GM12801 (cell line): ENCODE results near the gene SLC38A5.
"Not testable (repeated sequence)": the region's sequence is repeated elsewhere in the genome, so short reads cannot be mapped to it uniquely, and the experiment has no call there.

Experiments used
- TF ChIP-seq, protein P1 (sequence below): IDR thresholded peaks from one replicate; pipeline ENCODE4 v1.5.1; 2011; ENCODE audit warnings: control low read depth; ENCODE audit not compliant: insufficient read length; ENCODE audit errors: extremely low read depth

The SLC38A5 gene

GRCh38 chrX:48458711-48459110 is 11.3 kb downstream of the SLC38A5 start:
- TF ChIP-seq, protein P1, sequence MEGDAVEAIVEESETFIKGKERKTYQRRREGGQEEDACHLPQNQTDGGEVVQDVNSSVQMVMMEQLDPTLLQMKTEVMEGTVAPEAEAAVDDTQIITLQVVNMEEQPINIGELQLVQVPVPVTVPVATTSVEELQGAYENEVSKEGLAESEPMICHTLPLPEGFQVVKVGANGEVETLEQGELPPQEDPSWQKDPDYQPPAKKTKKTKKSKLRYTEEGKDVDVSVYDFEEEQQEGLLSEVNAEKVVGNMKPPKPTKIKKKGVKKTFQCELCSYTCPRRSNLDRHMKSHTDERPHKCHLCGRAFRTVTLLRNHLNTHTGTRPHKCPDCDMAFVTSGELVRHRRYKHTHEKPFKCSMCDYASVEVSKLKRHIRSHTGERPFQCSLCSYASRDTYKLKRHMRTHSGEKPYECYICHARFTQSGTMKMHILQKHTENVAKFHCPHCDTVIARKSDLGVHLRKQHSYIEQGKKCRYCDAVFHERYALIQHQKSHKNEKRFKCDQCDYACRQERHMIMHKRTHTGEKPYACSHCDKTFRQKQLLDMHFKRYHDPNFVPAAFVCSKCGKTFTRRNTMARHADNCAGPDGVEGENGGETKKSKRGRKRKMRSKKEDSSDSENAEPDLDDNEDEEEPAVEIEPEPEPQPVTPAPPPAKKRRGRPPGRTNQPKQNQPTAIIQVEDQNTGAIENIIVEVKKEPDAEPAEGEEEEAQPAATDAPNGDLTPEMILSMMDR, result no peak

DNA sequence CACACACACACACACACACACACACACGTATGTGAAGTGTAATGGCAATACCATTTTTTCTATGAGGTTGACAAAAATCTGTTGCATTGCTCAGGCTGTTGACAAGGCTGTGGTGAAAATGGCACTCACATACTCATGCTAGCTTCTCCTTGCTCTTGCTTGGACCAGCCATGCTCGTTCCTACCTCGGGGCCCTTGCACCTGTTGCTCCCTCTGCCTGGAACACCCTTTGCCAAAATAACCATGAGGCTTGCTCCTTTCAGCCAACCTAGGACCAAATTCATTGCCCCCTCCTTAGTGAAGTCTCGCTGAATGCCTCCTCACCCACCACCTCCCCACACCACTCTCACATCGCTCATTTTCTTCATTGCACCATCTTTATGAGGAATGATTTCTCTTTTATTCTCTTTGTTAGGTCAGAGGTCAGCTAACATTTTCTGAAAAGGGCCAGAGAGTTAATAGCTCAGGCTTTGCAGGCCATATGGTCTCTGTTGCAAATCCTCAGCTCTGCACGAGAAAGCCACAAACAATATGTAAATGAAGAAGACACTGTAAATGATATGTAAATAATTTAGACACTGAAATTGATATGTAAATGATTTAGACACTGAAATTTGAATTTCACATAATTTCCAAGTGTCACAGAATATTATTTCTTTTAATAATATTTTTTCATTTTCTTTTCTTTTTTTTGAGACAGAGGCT is 13.3 kb downstream of the SLC38A5 start:
- TF ChIP-seq, protein P1, result no peak

GRCh38 chrX:48451708-48452107 is 18.4 kb downstream of the SLC38A5 start:
- TF ChIP-seq, protein P1, result no peak

DNA sequence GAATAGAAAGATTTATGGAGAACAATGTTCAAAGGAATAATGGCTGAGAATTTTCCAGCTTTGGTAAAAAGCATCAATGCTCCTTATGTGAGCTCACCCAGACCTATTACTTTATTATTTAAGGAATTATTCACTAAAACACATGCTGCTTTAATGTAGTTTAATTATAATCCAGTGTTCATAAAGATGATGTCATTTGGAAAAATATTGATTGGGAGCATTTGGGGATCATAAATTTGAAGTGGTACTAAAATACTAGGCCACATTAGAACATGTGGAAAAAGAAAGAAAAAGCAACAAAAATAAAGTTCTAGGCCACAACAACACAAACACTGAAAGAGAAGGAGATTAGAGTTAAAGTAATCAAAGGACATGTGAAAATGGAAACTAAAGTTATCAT is 20.0 kb downstream of the SLC38A5 start:
- TF ChIP-seq, protein P1, result no peak

DNA sequence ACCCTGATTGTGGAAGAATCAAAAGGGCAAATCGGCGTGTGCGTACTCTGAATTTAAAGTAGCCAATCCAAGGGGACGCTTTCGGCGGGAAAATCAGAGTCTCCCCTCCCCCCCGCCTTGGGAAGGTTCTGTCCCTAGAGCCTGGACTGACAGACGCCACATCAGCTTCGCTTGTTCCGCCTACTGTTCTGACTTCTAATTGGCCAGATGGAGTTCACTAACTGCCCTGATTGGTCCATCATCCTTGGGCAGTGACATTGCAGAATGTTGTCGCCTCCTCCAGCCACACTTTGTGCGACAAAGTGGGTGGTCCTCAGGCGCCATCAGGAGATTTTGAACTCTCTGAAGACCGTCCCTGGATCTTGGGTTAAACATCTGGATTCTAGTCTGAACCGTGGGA is 58.2 kb downstream of the SLC38A5 start, which contains the start of gene SSX4B:
SSX4B (minus strand) TSS at position 101 of the 400 bp plus-strand sequence. CDS start 588 bp downstream, outside the sequence.
- TF ChIP-seq, protein P1, result not testable (repeated sequence)
